HG02884 (cell line): ENCODE measurements around the gene OPRM1.
A peak's percentile ranks its signal among the peaks of the same experiment; 100 is the strongest.
"Not testable (repeated sequence)": the region's sequence is repeated elsewhere in the genome, so short reads cannot be mapped to it uniquely, and the experiment has no call there.

ENCODE experiments used
- ATAC-seq: cut with Tn5 transposase; IDR thresholded peaks from one replicate; pipeline ENCODE4 v1.9.1; 2021; ENCODE audit warnings: mild to moderate bottlenecking, moderate library complexity; ENCODE audit not compliant: unreplicated experiment

Gene OPRM1

DNA sequence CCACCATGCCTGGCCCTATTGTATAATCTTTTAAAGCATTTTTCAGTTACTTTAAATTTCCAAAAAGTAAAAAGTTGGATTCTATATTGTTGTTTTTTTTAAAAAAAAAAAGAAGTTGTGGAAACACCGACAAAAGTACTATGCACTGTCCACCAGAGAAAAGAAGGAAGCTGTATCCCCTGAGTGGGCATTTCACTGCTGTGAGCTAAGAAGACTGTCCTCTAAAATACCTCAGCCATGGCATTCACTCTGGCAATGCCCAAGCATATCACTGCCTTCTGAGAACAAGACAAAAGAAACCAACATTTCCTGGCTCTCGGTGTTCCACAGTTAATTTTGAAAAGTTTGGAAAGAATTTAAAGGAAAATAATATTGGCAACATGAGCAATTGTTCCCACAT is 199.8 kb downstream of the OPRM1 start:
- no peak for ATAC-seq

- no peak for ATAC-seq
Observed at GRCh38 chr6:154239392-154239791, 200.4 kb downstream of the OPRM1 start.

DNA sequence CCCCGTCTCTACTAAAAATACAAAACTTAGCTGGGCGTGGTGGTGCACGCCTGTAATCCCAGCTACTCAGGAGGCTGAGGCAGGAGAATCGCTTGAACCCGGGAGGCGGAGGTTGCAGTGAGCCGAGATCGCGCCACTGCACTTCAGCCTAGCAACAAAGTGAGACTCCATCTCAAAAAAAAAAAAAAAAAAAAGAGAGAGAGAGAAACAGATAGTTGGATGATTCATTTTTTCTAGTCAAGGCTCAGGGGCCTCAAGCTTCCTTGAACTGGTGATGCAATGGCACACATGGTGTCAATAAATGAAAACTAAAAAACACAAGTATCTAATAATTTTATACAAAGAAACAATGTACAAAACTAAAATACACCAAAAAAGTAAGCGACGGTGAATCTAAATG is 202.0 kb downstream of the OPRM1 start:
- not testable (repeated sequence) for ATAC-seq

- no peak for ATAC-seq
Observed at GRCh38 chr6:154241581-154241980, 202.5 kb downstream of the OPRM1 start.

- ATAC-seq = no peak
Observed at GRCh38 chr6:154242617-154243357, 203.7 kb downstream of the OPRM1 start.

- no peak for ATAC-seq
Observed at GRCh38 chr6:154243793-154244750, 205.0 kb downstream of the OPRM1 start.

DNA sequence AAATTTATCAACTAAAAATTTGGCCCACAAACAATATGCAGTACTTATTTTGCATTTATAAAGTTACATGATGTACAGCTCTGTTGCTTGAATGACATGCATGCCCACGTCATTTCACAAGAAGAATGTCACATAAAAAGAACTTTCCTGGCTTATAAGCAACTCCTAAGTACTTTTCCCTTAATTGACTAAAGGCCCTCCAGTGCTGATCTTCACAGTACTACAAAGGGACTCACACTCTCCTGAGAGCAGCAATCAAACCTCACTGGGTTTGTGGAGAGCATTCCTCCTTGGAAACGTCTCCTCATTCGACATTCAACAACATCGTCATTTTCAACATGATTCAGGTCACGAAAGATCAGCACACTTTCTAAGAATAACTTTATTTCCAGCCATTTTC is 206.5 kb downstream of the OPRM1 start:
- no peak for ATAC-seq

GRCh38 chr6:154246723-154247118 is 207.7 kb downstream of the OPRM1 start:
- no peak for ATAC-seq

DNA sequence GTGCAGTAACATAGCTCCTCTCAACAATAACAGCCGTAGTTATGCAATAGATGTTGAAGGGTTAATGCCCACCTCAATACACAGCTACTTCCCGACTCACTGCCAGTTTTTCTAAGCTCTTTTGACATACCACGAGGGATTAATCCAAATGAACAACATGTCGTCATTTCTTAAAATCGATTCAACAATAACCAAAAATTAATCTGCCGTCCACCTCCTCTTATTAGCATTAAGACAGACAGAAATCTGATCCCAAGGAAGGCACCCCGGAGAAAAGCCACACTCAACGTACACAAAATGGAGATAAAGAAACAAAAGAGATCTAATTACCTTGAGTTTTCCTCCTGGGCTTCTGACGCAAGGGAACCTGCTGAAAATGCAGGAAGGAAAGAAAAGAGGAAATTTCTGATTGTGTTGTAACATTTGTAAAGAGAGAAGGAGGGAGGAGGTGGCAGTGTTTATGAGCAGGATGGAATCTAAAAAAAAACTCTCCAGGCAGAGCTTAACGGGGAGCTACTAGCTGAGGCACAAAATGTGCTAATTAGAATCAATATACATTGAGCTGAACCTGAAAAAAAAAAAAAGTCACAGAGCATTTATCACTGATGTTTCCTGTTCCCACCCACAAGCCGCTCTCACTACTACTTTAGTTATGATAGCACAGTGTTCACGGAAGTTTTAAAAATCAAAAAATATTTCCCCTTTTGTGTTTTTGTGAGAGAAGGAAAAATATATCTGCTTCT is 208.2 kb downstream of the OPRM1 start:
- peak; percentile 49 for ATAC-seq

DNA sequence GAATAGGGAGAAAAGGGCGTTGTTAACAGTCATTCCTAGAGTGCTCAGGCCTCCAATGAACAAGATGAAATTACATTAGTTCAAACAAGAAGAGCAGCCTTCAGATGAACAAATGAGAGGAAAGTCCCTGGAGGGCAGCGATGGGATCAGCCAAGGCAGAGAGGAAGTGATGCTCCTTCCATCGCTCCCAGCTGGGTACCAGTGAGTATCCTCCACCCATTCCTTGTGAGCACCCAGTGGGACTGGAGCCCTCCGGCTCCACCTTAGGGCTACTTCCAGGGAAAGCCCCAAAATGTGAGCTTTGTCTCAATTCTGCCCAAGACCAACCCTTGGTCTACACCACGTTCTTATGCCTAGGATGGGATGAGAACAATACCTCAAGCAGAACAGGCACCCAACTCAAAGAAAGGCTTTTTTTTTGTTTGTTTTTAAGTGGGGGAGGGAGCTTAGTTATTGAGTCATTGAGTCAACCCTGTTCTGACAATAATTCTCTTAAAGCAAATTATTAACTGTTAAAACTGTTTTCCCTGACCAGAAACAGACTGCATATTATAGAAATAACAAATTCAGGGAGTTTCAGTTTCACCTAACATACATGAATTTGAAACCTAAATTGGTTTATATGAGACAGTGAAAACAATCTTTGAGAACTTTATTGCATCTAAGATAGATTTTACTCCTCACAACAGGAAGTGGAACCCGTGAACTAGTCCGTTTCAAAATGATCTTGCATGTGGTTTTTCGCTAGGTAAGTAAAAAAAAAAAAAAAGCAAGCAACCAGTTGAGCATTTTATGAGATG is 210.7 kb downstream of the OPRM1 start:
- ATAC-seq = peak; percentile 73

DNA sequence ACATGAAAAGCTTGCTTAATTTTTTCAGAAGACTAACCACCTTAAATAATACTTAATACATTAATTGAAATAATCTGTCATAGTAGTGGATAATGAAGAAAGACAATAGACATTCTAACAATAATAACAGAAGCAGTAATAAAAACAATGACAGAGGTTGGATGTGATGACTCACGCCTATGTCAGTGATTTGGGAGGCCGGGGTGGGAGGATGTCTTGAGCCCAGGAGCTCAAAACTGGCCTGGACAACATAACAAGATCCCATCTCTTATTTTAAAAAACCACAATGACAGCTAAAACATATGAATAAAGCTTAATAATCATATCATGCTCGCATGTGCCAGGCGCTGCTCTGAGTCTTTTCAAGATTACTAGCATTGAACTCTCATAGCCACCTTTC is 212.1 kb downstream of the OPRM1 start:
- ATAC-seq = no peak

DNA sequence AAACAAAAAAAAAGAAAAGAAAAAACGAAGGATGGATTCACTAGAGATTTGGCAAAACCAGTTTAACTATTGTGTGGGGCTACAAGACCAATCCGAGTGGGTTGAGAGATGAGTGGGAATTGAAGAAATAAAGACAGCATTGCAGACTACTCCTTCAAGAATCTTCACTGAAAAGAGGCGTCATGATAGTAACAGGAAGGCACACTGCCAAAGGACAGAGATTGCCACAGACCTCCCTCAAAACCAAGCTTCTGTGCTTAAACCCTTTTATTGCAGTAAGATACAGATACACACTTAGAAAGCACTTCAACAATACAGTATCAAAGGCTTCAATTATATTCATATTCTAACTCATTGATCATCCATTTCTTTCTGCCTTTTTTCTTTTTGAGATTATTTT is 213.6 kb downstream of the OPRM1 start:
- no peak for ATAC-seq

GRCh38 chr6:154257067-154257466 is 218.0 kb downstream of the OPRM1 start:
- ATAC-seq = no peak

DNA sequence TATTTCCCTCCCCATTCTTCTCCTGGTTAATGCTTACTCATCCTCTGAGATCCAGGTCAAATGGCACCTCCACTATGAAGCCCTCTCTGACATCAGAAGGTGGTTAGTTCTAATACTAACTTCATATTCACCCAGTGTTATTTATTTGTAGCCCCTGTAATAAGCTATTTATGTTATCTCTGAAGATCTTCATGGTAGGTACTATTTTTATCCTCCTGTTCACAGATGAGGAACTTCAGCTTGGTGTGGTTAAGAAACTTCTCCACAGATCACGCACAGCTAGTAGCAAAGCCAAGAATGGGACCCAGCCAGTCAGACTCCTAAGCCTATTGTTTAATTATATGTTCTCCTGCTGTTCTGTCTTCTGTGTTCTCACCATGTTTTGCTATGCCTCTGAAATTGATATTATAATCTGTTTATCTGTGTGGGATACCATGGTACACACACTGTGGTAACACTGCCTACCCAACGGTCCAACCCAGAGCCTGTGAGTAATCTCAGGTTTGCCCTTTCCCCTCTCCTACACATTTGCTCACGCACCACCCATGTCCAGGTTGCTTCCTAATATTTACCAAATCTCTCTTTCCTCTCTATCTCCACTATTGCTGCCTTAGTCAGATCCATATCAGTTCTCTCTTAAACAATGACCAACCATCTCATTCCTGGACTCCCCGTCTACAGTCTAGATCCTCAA is 219.2 kb downstream of the OPRM1 start:
- peak; percentile 78 for ATAC-seq

- ATAC-seq = no peak
Observed at GRCh38 chr6:154261688-154262397, 222.8 kb downstream of the OPRM1 start.

DNA sequence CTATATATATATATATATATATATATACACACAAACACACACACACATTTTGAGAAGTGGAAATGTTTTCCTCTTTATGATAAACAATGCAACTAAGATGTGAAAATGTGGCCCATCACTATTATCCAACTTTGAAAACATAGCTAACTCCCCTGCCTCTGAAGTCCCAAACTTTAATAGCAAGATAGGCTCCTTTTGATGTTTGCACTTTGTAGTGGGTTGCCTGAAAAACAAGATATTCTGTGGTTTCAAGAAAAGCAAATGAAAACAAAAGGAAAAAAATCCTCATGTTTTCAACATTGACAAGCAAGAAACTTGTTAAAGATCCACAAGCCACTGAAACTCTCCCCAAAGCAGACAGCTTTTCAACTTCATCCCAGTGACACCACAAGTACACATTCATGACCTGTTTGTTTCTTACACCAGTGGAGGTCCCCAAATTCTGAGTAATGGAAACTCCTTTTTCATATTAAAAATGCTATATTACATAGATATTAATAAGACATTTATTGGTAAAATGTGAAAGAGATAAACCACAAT is 227.6 kb downstream of the OPRM1 start:
- no peak for ATAC-seq

GRCh38 chr6:154267508-154268106 is 228.6 kb downstream of the OPRM1 start:
- ATAC-seq = no peak

GRCh38 chr6:154268486-154268885 is 229.4 kb downstream of the OPRM1 start:
- ATAC-seq = no peak

- ATAC-seq = no peak
Observed at GRCh38 chr6:154274168-154274567, 235.1 kb downstream of the OPRM1 start.
